NCI-H2107 treated with DMSO at 0.1 percent for 48 hours (cell line): Measurements from ENCODE around the gene PRKAR1B.
"Not testable (repeated sequence)": the region's sequence is repeated elsewhere in the genome, so short reads cannot be mapped to it uniquely, and the experiment has no call there.

ENCODE experiments used
- DNase-seq: peaks from one replicate; lab custom pipeline; 2025; ENCODE audit not compliant: unreplicated experiment; lab: John Stamatoyannopoulos, UW

PRKAR1B gene

GRCh38 chr7:651032-651728, 75.9 kb downstream of the PRKAR1B start:
- no peak for DNase-seq

- DNase-seq, result no peak
Observed at GRCh38 chr7:650339-651031, 76.6 kb downstream of the PRKAR1B start.

DNA sequence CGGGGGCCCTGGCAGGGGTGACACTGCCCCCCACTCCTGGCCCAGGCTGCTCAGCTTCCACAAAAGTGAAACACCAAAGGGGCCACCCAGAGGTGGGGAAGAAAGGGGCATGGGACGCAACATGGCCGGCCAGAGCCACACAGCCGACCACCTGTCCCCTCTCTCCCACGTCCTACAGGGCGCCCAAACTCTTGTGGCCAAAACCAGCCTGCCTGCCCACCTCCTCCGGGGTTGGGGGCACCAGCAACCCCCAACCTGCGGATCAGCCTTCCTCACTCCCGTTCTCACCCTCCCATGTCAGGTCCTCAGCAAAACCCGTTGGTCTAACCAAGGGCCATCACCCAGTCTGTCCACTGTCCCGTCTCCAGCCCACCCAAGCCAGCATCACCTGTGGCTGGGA, 80.1 kb downstream of the PRKAR1B start:
- DNase-seq, result no peak

DNA sequence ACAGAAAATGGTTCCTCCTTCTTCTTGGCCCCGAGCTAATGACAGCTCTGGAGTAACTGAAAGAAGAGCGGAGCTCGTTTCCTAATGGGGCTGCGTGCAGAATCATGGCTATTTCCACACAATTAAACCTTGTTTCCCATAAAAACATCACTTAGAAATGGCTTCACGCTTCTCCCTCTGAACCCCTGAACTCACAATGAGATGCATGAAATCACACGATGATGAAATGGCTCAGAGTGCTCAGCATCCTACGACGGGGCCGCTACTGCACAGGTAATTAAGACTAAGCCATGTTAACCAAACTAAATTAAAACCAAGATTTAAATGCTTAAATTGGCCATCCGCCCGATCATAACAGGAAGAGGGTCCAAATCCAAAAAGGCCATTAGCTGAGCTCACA, 80.6 kb downstream of the PRKAR1B start:
- DNase-seq, result no peak

DNA sequence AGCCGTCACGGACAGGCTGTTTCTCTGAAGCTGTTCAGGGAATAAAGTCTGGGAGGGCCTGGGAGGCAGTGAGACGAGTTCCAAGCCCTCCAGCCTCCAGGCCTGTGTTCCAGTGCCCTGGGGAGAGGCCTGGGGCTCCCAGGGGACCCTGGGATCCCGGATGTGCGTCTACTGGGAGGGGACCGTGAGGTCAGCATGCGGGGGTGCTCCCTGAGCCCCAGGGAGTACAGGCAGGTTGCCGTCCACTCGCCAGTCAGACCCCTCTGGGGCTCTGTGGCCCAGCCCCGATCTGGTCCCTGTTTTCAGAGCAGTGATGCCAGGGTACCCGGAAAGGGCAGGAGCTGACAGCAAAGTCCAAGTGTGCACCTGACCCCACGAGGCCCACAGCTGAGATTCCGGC, 81.5 kb downstream of the PRKAR1B start:
- no peak for DNase-seq

- DNase-seq, result no peak
Observed at GRCh38 chr7:644381-645305, 82.4 kb downstream of the PRKAR1B start.

GRCh38 chr7:641966-642365, 85.1 kb downstream of the PRKAR1B start:
- no peak for DNase-seq

GRCh38 chr7:641269-641671, 85.8 kb downstream of the PRKAR1B start:
- no peak for DNase-seq

DNA sequence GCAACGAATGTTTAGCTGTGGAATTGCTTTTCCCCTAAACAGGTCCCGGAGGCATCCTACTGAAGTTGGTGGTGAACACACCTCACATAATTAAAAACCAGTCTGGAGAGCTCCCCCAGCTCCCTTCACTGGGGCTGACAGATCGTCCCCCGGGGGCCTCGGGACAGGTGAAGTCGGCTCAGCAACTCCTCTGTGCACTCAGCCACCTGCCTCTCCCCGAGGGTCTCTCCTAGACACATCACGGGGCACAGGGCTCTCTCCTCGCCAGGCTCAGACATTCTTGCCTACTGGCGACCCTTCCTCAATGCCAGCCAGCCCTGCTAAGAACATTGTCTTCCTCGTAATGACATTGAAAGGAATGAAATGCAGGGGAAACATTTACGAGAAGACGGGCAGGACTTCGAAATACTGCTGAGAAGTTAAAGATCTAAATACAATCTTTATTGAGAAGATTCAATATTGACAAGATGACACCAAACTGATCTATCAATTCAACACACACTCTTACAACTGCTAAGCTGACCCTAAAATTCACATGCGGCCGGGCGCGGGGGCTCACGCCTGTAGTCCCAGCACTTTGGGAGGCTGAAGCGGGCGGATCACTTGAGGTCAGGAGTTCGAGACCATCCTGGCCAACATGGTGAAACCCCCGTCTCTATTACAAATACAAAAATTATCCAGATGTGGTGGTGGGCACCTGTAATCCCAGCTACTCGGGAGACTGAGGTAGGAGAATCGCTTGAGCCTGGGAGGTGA, 88.6 kb downstream of the PRKAR1B start:
- no peak for DNase-seq

DNA sequence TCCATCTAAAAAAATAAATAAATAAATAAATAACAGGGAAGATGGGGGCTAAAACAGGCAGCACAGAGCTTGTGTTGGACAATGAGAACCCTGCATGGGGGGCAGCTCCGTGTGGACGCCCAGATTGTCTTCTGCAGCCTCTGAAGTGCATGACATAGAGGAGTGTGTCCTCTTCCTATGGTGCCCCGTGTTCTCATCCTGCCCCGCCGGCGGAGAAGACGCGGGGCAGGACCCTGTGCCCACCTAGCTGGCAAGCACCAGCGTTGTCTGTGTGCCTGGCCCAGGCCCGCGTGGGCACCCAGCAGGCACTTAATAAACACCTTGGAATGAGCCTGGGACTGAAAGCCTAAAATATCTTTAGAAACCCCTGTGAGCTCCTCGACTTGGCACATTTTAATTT, 89.3 kb downstream of the PRKAR1B start:
- DNase-seq, result no peak

GRCh38 chr7:636396-636795, 90.7 kb downstream of the PRKAR1B start:
- no peak for DNase-seq

DNA sequence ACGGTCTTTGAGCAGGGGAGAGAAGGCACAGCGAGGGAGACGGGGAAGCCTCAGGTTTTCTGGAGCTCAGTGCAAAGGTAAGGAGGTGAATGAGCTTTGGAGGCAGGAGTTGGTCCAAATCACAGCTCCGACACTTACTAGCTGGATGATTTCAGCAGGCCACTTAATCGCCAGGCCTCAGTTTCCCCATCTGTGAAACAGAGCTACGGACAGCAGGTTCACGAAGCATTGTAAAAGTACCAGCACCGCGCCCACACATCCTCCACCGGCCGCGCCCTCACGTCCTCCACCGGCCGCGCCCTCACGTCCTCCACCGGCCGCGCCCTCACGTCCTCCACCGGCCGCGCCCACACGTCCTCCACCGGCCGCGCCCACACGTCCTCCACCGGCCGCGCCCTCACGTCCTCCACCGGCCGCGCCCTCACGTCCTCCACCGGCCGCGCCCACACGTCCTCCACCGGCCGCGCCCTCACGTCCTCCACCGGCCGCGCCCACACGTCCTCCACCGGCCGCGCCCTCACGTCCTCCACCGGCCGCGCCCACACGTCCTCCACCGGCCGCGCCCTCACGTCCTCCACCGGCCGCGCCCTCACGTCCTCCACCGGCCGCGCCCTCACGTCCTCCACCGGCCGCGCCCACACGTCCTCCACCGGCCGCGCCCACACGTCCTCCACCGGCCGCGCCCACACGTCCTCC, 91.2 kb downstream of the PRKAR1B start:
- not testable (repeated sequence) for DNase-seq

DNA sequence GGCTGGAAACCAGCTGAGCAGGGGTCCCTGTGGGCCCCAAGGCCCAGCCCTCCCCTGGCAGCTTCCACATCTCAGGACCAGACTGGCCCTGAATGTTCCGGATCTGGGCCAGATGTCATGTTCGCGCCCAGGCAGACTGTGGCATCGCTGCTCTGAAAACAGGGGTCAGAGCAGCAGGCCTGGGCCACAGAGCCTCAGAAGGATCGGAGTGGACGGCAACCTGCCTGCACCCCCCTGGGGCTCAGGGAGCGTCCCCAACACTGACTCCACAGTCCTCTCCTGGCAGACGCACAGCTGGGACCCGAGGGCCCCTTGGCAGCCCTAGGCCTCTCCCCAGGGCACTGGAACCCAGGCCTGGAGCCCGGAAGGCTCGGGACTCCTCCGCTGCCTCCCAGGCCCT, 91.9 kb downstream of the PRKAR1B start:
- no peak for DNase-seq

DNA sequence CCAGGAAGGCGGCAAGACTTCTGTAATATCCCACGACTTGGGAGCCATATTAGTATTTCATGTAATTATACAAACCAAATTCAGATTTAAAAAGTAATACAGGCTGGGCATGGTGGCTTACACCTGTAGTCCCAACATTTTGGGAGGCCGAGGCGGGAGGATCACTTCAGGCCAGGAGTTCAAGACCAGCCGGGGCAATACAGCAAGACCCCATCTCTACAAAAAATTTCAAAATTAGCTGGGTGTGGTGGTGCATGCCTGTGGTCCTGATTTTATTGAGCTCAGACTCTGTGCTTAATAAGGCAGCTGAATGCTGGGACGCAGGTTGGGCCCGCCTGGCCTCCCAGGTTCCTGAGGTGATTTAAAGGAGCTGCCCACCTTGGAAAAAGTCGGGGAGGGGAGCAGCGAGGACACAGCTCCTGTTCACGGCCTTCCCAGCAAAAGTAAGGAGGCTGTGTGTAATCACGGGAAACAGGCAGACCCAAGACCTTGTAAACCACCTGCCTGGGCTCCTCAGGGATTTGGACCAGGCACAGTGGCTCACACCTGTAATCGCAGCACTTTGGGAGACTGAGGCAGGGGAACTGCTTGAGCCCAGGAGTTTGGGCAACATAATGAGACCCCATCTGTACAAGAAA, 93.6 kb downstream of the PRKAR1B start:
- no peak for DNase-seq

- no peak for DNase-seq
Observed at GRCh38 chr7:632831-633210, 94.3 kb downstream of the PRKAR1B start.

- DNase-seq, result no peak
Observed at GRCh38 chr7:631964-632830, 94.9 kb downstream of the PRKAR1B start.

- no peak for DNase-seq
Observed at GRCh38 chr7:631291-631711, 95.8 kb downstream of the PRKAR1B start.

GRCh38 chr7:630539-630938, 96.5 kb downstream of the PRKAR1B start:
- no peak for DNase-seq

DNA sequence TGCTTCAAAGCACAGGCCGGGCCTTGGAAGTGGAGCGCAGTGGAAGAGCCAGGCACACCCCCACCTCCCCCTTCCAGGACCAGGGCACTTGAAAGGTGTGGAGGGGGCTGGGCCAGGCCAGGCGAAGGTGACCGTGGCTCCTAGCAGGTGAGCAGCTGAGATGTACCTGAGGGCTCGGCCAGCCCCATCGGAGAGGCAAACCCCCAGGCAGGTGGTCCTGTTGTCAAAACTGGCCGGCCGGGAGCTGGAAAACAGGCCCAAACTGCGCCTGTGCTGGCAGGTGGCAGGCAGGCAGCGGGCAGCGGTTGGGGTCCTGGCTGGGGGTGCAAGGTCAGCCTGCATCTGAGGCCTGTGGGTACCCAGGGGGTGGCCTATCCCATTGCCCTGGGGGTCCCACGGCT, 97.0 kb downstream of the PRKAR1B start:
- no peak for DNase-seq
